ENCODE results near the gene MARK2. TPM values are rescaled to one million over a fixed set of nuclear protein-coding genes. Genes with fewer than 3 reads are reported as not detected.

The MARK2 gene
- total and polyA plus RNA-seq, 7 donors = 14.3 to 49.3 (median 24.6) TPM

- H3K4me1 ChIP-seq = no peaks in the 10 kb centered on the region
- H3K27ac ChIP-seq = no peak overlapping the region
- WGBS, 2 donors = 94 to 95% methylated on average over 10 of the region's 10 CpGs
- peaks cover 27 to 77% (median 69%) of the 10 kb centered on the region in 4 donors for H3K36me3 ChIP-seq
- no peak for DNase-seq
- no peaks in the 10 kb centered on the region for H3K9me3 ChIP-seq
- no peak overlapping the region for H3K4me3 ChIP-seq
- intact Hi-C loops (cut with DNase I) = no loop called here
- TF ChIP-seq POLR2A (IDR thresholded peaks at IDR 0.05) (no peak), POLR2AphosphoS5 (IDR thresholded peaks at IDR 0.05) (no peak), CTCF (IDR thresholded peaks at IDR 0.05) (no peak), EP300 (IDR thresholded peaks at IDR 0.05) (no peak)
- no peaks in the 10 kb centered on the region for H3K27me3 ChIP-seq
These were observed 58.7 kb downstream of the MARK2 start for GRCh38 chr11:63897459-63898146.

GRCh38 chr11:63901660-63902059 is 62.8 kb downstream of the MARK2 start:
- intact Hi-C loops (cut with DNase I) = no loop called here
- no peaks in the 10 kb centered on the region for H3K4me1 ChIP-seq
- H3K4me3 ChIP-seq = no peak overlapping the region
- DNase-seq = no peak
- H3K27me3 ChIP-seq = no peaks in the 10 kb centered on the region
- TF ChIP-seq POLR2AphosphoS5 (IDR thresholded peaks at IDR 0.05) (no peak), EP300 (IDR thresholded peaks at IDR 0.05) (no peak), CTCF (IDR thresholded peaks at IDR 0.05) (no peak), POLR2A (IDR thresholded peaks at IDR 0.05) (no peak)
- H3K36me3 ChIP-seq = peaks cover 58 to 96% (median 78%) of the 10 kb centered on the region in 4 donors
- 81 to 84% methylated on average over 3 of the region's 3 CpGs for WGBS, 2 donors
- no peak overlapping the region for H3K27ac ChIP-seq
- no peaks in the 10 kb centered on the region for H3K9me3 ChIP-seq

- intact Hi-C loops (cut with DNase I) = no loop called here
- Histone ChIP-seq H3K9me3 (no peaks in the 10 kb centered on the region), H3K4me3 (no peak overlapping the region), H3K27me3 (no peaks in the 10 kb centered on the region), H3K36me3 (peaks cover 54 to 86% (median 62%) of the 10 kb centered on the region in 4 donors), H3K27ac (no peak overlapping the region), H3K4me1 (peaks cover 0 to 18% (median 16%) of the 10 kb centered on the region in 4 donors)
- no peak for DNase-seq
- 95 to 97% methylated on average over 14 of the region's 14 CpGs for WGBS, 2 donors
- TF ChIP-seq CTCF (IDR thresholded peaks at IDR 0.05) (no peak), POLR2A (IDR thresholded peaks at IDR 0.05) (no peak)
These were observed 65.0 kb downstream of the MARK2 start for GRCh38 chr11:63903884-63904283.

GRCh38 chr11:63904743-63905142 is 65.8 kb downstream of the MARK2 start:
- Histone ChIP-seq H3K4me1 (peaks cover 0 to 26% (median 23%) of the 10 kb centered on the region in 4 donors), H3K36me3 (peaks cover 48 to 86% (median 55%) of the 10 kb centered on the region in 4 donors), H3K27ac (no peak overlapping the region), H3K4me3 (no peak overlapping the region), H3K27me3 (no peaks in the 10 kb centered on the region), H3K9me3 (no peaks in the 10 kb centered on the region)
- 92 to 95% methylated on average over 13 of the region's 13 CpGs for WGBS, 2 donors
- intact Hi-C loops (cut with DNase I) = loop anchor here (5.0 kb wide), 1 partner anchor 38 kb away; no protein-coding TSS in a partner anchor
- DNase-seq = no peak
- TF ChIP-seq EP300 (IDR thresholded peaks at IDR 0.05) = no peak
- TF ChIP-seq POLR2A (IDR thresholded peaks at IDR 0.05) = no peak
- no peak for TF ChIP-seq CTCF (IDR thresholded peaks at IDR 0.05)
- TF ChIP-seq POLR2AphosphoS5 (IDR thresholded peaks at IDR 0.05) = no peak

All from sigmoid colon (tissue), 7 donors.